ENCODE data around the gene KCTD5.
"Not testable (repeated sequence)": the region's sequence is repeated elsewhere in the genome, so short reads cannot be mapped to it uniquely, and the experiment has no call there.

KCTD5 gene

DNA sequence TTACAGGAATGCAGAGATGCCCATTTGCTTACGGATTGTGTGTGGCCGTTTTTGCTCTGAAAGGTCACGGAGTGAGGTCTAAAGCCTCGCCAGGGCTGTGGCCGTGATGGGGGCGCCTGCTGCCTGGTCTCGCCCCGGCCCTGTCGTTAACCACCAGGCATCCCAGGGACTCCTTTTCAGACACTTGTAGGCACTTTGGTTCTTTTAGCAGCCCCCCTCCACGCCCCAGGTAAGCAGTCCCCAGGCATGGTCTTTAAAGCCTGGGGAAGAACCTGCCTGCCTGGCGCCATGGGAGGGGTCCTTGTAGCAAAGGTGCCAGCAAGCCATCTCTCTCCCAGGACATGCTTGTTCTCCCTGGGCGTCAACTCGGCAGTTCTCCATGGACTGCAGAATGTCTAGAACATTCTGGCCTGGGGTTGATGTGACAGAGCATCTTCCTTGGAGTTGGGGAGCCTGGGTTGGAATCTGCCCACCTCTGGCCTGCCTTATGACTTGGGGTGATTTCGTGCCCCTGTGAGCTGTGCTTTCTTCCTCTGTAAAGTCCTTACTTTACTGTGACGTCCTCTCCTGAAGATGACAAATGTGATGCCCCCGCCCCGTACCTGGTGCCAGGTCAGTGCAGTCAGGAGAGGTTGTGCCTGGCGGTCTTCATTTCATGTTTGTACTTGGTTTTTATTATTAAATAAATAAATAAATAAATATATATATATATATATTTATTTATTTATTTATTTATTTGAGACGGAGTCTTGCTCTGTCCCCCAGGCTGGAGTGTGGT lies 5.4 kb downstream of the KCTD5 start:
- DNase-seq (ENCODE audit: insufficient read length, low spot score): peak; percentile 11
- no peak for TF ChIP-seq CTCF (IDR thresholded peaks at IDR 0.05; ENCODE audit: insufficient read depth, missing control alignments)
- no peak for FAIRE-seq

DNA sequence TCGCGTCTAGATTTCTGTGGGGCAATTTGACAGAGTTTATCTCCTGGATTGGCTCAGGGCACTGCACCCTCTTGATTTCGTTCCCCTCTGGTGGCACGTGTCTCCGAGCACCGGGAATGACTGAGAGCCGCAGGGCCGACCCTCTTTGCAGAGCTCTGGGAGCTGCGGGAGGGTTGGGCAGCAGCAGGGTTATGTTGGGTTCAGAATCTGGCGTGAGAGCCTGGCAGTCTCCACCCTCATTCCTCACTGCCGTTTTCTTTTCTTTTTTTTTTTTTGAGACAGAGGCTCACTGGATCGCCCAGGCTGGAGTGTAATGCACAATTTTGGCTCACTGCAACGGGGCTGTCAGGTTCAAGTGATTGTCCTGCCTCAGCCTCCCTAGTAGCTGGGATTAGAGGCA lies 7.1 kb downstream of the KCTD5 start:
- FAIRE-seq; DNase-seq (ENCODE audit: insufficient read length, low spot score): not testable (repeated sequence)

DNA sequence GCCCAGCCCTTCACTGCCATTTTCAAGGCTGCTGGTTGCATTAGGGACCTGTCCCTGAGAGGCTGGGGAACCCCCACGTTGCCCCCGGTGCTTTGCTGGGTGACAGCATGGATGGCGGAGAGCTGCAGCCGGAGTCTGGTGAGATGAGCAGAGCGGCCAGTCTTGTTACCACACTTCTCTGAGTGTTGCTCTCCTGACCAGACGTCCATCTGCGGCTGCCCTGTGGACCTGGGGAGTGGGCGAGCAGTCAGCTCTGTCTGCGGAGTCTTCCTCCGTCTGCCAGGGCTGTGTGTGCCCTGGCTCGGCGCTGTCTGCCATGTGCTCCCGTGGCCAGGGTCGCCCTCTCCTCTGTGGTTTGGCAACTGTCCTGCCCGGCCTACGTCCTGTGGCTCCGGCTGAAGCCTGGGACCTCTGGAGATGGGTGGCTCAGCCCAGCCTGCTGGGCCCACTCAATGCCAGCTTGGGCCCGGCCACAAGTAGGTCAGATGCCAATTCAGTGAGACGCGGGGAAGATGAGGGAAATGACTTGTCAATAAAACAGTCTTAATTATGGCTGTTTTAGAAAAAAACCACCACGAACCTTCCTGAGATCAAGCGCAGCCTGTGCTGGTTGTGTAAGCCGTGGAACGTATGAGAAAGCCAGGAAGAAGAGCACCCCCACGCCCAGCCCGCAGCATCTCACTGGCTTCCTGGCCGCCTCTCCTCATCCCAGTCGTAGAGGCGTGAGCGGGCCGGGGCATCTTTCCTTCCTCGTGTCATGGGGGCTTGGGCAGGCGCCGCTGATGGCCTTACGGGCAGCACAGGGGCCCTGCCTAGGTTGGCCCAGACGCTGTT lies 7.9 kb downstream of the KCTD5 start:
- DNase-seq (ENCODE audit: insufficient read length, low spot score): peak; percentile 2
- no peak for FAIRE-seq
- no peak for TF ChIP-seq CTCF (IDR thresholded peaks at IDR 0.05; ENCODE audit: insufficient read depth, missing control alignments)

DNA sequence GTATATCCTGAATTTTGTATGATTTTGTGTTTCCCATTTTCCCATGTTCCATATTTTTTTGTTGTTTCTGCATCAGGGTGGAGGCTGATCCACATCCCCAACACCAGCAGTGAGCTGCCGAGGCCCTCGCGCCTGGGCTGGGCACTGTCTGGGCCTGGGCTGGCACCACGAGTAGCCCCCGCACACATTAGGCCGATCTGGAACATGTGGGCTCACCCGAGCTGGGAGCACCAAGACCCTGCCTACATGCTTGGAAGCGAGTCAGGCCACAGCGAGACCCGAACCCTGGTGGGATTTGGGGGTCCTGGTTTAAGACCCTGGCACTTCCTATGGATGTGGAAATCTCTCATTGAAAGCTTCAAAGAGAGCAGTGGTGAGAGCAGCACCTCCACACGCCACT lies 8.5 kb downstream of the KCTD5 start:
- no peak for TF ChIP-seq CTCF (IDR thresholded peaks at IDR 0.05; ENCODE audit: insufficient read depth, missing control alignments)
- FAIRE-seq (no peak), DNase-seq (ENCODE audit: insufficient read length, low spot score) (no peak)

DNA sequence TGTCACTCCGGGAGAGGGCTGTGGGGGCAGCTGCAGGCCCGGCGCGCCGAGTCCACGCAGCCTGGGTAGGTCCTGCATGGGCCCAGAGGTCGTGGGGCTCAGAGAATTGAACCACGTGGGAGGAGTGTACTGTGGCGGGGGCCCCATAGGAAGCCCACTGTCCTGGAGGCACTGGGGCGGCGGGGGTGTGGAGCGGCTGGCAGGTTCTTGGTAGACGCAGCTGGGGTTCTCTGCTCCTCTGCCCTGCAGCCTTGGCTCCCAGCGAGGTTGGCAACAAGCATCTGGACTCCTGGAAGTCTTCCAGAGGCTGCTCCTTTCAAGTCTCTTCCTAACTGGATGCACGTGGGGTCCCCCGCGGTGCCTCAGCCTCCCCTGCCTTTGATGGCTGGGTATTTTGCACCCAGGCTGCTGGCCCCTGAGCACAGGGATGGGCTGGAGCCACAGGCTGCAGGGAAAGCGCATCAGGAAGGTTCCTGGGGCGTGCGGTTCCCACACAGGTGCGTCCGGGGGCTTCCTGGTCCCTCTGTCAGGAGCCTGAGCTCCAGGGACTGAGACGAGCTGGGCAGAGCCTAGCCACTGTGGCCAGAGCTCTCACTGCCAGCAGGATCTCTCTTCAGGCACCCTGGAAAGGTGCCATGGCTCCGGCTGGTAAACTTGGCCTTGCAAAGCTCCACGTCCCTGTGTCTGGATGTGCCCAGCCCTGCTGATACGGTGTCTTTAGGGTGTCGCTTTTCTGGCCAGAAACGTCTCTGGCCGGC lies 9.3 kb downstream of the KCTD5 start:
- TF ChIP-seq CTCF (IDR thresholded peaks at IDR 0.05; ENCODE audit: insufficient read depth, missing control alignments): no peak
- DNase-seq (ENCODE audit: insufficient read length, low spot score) (no peak), FAIRE-seq (no peak)

- DNase-seq (ENCODE audit: insufficient read length, low spot score): no peak
These were observed 10.1 kb downstream of the KCTD5 start for GRCh38 chr16:2692251-2692947.

More at GRCh38 chr16:2692251-2692947, 10.1 kb downstream of the KCTD5 start:
- no peak for TF ChIP-seq CTCF (IDR thresholded peaks at IDR 0.05; ENCODE audit: insufficient read depth, missing control alignments)
- no peak for FAIRE-seq
